ENCODE data around the gene MAPKBP1.

MAPKBP1 gene

DNA sequence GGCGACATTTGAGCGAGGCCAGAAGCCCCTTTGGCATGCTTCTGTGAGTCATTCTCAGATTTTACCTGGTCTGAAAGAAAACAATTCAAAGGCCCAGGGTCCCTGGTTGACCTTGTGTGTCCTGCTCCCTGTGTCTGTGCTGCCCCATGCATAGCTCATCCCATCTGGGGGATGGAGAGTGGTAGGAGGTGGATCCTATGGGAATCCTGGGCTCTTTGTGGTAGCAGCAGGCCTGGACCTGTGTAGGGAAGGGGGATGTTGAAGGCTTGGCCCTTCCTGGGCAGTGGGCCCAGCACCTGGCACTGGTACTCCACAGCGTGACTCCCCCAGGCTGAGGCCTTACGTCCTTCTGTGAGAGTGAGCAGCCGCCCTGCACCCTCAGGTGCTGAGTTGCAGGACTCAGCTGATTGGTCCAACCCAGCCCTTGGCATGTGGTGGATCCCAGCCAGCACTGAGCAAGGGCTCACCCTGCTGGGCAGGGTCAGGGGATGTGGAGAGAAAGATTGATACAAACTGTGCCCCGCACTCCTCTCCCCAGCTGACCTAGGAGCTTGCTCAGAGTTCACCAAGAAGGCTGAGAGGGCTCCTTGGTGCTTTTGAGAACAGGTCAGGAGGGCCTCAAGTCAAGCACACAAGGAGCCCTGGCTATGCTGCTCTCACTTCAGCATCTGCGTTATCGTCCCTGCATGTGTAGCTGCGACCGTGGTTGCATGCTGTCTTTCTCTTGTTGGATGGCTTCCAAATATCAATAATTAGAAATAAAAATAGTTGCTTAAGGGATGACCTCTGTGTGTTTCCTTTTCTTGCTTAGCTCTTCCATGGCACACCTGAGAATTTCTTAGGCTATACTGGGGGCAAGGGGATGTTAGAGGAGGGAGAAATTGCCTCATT, 32.3 kb downstream of the MAPKBP1 start:
- no peak for DNase-seq

DNA sequence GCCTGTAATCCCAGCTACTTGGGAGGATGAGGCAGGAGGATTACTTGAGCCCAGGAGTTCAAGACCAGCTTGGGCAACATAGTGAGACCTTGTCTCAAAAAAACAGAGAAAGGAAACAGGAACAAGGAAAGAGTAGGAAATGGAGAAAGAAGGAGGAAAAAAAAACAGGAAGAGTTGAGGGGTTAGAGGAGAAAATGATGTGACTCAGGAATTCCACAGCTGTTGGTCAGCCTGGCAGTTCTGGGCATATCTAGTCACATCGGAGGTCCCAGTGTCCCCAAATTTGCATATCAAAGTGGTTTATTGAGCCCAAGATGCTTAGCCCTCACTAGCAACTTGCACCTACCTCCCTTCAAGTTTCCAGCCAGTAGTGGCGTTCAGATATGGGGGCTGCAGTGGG, 34.8 kb downstream of the MAPKBP1 start:
- DNase-seq: no peak

DNA sequence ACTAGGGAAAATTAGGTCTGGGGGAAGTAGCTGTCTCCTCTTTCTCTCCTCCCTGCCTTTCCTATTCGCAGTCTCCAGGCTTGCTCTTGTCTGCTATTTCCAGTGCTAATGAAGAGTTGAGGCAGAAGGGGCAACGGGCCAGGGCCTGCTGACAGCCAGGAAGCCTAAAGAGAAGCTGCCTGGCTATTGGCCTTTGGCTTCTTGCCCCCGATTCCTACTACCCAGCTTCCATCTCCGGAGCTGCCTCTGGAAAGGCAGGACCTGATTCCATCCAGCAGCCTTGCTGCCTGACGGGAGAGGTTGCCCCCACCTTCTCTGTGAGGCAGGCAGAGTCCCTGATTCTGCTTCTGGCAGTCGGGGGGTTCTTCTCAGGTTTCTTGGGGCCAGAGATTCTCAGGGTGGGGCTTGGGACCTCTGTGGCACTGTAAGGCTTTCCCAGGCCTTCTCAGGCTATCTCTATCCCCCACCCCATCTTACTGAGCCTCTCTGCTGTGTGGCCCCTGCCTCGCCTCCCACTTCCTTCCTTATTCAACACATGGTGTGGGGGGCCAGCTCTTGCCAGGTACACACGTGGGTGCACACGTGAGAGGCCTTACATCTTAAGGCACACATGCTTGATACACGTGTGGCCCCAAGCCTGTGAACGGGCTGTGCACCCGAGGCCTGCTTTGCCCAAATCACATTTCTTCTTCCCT, 35.4 kb downstream of the MAPKBP1 start:
- no peak for DNase-seq

DNA sequence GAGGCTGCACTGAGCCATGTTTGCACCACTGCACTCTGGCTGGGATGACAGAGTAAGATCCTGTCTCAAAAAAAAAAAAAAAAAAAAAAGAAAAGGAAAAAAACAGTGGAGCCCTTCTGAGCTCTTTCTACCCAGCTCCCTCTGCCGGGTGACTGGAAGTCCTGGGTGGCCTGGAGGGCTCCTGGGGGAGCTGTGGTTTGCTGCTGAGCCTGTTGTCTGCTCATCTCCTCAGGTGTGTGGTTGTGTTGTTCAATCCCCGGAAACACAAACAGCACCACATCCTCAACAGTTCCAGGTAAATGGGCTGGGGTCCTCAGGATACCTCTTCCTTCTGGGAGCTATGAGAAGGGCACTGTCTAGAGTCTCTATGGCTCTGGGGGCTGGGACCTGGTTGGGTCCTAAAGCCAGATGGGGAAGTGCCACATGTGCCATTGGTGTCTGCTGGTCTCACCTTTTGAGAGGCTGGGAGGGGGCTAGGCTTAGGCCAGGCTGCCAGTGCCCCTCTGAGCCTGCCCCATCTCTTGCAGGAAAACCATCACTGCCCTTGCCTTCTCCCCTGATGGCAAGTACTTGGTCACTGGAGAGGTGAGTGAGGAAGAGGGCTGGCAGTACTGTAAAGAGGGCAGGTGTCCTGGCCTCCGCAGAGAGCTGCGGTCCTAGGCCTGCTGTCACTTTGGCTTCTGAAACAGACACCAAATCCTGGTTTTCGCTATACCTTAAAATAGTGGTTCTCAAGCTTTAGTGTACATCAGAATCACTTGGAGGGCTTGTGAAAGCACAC, 36.6 kb downstream of the MAPKBP1 start:
- no peak for DNase-seq

DNA sequence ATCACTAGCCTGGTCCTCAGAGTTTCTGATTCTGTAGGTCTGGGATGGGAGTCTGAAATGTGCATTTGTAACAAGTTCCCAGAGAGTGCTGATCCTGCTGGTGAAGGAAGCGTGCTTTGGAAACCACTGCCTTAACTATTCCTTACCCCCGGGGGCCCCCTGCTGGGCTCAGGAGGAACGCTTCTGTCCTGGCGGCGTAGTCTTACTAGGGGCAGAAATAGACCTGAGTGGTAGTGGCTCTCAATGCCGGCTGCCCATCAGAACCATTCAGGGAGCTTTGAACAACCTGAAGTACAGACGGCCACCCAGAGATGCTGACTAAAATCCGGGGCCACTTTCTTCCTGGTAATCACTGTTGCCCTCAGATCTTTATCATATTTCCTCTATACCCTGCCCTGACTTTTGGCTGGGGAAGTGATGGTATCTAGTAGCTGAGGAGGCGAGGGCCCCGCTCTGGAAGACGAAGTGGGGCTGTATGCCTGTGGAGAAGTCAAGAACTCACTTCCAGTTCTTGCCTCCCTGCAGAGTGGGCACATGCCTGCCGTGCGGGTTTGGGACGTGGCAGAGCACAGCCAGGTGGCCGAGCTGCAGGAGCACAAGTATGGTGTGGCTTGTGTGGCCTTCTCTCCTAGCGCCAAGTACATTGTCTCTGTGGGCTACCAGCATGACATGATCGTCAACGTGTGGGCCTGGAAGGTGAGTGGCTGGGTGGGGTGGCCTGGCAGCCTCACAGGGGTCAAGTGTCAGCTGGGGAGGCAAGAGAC, 37.3 kb downstream of the MAPKBP1 start:
- no peak for DNase-seq

DNA sequence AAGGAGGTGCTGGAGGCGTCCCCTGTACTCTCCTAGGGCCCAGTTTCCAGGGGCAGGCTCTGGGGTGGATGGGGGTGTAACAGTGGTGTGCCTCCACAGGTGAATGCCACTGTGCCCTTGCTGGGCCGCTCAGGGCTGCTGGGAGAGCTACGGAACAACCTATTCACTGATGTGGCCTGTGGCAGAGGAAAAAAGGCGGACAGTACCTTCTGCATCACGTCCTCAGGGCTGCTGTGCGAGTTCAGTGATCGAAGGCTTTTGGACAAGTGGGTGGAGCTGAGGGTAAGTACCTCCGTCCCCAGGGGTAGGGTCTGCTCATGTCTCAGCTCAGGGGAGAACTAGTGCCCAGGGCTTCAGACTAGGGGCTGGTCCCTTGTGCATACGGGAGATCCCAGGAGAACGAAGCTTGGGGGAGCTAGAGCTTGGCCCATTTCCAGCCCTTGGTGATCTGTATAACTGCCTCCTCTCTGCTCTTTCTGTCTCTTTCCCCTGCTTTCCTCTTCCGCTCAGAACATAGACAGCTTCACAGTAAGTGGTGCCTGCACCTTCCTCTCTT, 38.6 kb downstream of the MAPKBP1 start:
- DNase-seq: no peak

DNA sequence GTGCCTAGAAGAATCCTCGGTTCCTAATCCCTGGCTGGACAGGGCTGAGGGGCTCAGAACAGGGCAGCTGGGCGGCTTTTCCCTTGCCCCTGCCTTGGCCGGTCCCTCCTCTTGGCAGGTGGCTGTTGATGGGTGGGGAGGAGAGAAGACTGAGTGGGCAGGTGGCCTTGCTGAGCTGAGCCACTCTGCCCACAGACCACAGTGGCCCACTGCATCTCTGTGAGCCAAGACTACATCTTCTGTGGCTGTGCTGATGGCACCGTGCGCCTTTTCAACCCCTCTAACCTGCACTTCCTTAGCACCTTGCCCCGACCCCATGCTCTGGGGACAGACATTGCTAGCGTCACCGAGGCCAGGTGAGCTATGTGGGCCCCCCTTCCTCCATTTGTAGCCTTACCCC, 39.1 kb downstream of the MAPKBP1 start:
- DNase-seq: no peak

DNA sequence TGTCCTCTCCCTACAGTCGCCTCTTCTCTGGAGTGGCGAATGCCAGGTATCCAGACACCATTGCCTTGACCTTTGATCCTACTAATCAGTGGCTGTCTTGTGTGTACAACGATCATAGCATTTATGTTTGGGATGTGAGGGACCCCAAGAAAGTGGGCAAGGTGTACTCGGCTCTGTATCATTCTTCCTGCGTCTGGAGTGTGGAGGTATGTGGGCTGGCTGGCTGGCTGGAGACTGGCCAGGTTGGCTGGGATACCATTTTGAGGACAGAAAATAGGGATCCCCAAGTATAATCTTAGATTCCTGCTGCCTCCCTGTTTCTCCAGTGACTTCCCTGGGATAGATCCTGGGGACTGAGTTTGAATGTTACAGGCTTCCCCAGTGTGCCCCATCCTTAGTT, 40.2 kb downstream of the MAPKBP1 start:
- no peak for DNase-seq

DNA sequence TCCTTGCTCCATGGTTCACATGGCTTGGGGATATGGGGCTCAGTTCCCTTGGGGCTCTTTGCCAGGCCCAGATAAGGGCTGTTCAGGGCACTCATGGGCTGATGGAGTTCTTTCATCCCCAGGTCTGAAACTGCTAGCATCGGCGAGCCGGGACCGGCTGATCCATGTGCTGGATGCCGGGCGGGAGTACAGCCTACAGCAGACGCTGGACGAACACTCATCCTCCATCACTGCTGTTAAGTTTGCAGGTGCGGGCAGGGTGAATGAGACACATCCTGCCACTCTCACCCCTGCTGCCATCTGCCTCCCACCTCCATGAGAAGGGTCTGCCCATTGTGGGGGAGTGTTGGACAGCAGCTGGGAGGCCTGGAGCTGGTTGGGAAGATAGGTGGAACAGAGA, 42.5 kb downstream of the MAPKBP1 start:
- no peak for DNase-seq

DNA sequence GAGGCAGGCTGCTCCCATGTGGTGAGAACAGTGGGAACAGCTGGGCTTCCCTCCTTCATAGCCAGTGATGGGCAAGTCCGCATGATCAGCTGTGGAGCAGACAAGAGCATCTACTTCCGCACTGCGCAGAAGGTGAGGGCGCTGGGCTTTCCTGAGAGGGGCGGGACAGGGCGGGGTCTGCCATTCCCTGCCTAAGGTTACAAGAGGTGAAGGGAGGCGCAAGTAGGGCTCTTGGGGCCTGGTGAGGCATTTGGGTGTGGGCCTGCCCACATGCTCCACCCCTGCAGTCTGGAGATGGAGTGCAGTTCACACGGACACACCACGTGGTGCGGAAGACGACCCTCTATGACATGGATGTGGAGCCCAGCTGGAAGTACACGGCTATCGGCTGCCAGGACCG, 43.0 kb downstream of the MAPKBP1 start:
- DNase-seq: no peak

DNA sequence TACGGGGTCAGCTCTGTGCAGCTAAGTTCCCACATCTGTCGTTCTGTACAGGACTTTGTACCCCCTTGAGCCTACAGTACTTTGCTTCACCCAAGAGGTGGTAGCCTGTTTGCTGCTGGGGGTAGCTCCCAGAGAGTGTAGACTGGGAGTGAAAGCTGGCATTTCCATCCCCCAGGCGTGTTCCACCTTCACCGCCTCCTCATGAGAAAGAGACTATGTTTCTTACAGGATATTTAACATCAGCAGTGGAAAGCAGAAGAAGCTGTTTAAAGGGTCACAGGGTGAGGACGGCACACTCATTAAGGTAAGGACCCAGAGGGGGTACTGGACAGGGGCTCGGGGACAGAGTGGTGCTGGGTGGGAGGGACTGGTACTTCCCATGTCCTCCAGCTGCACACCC, 43.5 kb downstream of the MAPKBP1 start:
- DNase-seq: no peak

DNA sequence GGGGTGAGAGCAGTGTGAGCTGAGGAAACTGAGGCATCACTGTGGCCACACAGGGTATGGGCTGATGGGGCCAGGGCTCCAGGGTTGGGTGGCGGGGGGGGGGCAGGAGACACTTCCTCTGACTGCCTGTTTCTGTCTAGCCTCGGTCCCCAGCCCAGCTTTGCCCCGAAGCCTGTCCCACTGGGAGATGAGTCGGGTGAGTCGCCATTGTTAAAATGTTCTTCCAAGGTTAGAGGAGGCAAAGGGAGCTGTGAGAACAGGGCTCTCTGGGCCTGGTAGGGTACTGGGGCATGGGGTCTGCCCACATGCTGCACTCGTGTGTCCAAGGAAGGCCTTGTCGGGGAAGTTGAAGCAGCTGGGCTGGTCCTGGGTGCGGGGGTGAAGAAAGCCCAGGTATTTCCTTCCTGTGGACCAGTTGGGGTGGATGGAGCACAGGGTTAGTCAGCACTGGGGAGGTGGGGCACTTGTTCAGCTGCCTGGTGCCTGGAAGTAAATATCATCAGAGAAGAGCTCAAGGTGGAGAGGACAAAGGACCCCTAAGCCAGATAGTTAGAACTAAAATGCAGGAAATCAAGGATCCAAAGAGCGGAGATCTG, 45.3 kb downstream of the MAPKBP1 start:
- no peak for DNase-seq

DNA sequence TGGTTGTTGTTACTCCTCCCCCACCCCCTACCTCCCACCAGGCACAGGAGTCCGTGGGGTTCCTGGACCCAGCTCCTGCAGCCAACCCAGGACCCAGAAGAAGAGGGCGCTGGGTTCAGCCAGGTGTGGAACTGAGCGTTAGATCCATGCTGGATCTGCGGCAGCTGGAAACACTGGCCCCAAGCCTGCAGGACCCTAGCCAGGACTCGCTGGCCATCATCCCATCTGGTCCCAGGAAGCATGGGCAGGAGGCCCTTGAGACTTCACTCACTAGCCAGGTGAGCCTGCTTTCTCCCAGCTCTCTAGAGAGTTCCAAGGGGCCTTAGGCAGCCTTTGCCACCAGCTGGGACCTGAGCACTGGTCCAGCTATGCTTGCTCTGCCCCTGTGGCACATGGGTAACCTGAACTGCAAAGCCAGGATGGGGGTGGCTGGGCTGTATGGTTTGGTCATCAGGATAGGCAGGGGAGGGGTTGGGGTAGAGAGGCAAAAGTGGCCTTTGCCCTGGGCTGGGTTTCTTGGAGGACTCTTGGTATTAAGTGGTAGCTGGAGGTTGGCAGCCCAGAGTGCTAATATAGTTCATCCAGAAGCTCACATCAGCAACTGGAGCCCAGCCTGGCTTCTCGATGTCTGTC, 46.6 kb downstream of the MAPKBP1 start:
- DNase-seq: no peak

DNA sequence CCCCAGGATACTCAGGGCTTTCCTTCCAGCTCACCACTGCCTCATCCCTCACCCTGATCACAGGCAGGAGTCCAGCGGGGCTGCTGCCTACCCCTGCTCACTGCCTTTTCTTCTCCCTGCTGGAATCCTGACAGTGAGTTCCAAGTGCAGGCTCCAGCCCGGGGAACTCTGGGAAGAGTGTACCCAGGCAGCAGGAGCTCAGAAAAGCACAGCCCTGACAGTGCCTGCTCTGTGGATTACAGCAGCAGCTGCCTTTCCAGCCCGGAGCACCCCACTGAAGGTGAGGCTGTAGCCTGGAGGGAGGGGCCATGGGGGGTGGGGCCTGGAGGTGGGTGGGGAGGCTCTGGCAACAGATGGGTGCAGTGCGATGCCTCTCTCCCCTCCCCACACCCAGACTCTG, 47.5 kb downstream of the MAPKBP1 start:
- DNase-seq: no peak

DNA sequence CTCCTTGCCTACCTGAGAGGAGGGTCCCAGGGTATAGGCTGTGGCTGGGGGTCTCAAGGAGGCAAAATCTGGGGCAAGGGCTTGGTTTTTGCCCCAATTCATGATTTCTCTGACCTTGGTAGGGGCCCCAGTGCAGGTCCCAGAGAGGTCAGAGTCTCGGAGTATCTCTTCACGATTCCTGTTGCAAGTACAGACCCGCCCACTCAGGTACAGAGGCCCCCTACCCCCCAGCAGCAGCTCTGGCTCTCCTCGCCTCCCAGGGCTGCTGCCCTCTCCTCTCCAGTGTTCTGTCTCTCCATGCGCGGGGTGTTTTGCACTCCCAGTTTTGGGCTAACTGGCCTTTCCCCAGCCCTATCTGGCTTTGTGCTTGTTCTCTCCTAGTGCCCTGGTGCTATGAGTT, 48.2 kb downstream of the MAPKBP1 start:
- DNase-seq: no peak

DNA sequence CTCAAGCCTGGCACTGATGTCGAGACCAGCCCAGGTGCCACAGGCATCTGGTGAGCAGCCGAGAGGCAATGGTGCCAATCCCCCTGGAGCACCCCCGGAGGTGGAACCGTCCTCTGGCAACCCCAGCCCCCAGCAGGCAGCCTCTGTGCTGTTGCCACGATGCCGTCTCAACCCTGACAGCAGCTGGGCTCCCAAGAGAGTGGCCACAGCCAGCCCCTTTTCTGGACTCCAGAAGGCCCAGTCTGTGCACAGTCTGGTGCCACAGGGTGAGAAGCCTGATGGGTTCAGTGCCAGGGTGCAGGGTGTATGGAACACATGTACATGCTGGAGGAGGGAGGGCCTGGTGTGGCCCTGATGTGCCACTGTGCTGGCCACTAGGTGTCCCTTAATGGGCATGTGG, 48.7 kb downstream of the MAPKBP1 start:
- no peak for DNase-seq

DNA sequence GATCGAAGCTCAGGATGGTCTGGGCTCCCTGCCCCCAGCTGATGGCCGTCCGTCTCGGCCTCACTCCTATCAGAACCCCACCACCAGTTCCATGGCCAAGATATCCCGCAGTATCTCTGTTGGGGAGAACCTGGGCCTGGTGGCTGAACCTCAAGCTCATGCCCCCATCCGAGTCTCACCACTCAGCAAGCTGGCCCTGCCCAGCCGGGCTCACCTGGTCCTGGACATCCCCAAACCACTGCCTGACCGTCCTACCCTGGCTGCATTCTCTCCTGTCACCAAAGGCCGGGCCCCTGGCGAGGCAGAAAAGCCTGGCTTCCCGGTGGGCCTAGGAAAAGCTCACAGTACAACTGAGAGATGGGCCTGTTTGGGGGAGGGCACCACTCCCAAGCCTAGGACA, 49.2 kb downstream of the MAPKBP1 start:
- DNase-seq: no peak

DNA sequence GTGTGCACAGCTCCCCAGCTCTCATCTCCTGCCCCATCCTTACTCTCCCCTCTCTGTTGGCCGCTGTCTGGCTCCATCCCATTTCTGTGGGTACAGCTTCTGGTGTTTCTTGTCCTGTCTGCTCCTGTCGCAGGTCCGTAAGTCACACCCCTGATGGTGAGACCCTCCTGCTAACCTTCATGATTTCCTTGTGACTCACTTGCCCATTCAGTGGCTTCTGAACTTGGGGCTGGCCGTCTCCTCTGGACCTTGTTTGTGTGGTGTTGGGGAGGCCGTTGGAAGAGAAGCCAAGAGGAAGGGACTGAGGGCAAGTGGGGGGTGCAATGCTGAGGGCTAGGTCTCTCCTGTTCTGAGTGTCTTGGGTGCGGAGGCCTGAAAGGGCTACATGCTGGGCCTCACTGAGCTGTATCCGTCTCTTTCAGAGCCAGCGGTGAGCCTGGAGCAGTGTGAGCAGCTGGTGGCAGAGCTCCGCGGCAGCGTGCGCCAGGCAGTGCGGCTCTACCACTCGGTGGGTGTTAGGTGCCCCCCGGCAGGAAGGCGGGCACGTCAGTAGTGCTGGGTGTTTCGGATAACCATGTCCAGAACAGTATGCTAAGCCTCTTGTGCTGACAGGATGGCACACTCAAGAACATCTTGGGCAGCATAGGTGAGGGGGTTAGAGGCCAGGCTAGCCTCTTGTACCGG, 49.9 kb downstream of the MAPKBP1 start:
- no peak for DNase-seq

DNA sequence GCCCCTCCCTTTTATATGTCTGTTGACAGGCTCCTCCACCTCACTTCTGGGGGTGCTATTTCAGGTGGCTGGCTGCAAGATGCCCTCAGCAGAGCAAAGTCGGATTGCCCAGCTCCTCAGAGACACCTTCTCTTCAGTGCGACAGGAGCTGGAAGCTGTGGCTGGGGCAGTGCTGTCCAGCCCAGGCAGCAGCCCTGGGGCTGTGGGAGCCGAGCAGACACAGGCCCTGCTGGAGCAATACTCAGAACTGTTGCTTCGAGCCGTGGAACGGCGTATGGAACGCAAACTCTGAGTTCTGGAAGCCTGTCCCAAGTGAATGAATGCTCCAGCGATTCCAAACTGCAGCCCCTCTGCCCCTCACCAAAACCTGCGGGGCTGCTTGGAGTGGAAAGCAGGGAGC, 50.9 kb downstream of the MAPKBP1 start:
- no peak for DNase-seq

DNA sequence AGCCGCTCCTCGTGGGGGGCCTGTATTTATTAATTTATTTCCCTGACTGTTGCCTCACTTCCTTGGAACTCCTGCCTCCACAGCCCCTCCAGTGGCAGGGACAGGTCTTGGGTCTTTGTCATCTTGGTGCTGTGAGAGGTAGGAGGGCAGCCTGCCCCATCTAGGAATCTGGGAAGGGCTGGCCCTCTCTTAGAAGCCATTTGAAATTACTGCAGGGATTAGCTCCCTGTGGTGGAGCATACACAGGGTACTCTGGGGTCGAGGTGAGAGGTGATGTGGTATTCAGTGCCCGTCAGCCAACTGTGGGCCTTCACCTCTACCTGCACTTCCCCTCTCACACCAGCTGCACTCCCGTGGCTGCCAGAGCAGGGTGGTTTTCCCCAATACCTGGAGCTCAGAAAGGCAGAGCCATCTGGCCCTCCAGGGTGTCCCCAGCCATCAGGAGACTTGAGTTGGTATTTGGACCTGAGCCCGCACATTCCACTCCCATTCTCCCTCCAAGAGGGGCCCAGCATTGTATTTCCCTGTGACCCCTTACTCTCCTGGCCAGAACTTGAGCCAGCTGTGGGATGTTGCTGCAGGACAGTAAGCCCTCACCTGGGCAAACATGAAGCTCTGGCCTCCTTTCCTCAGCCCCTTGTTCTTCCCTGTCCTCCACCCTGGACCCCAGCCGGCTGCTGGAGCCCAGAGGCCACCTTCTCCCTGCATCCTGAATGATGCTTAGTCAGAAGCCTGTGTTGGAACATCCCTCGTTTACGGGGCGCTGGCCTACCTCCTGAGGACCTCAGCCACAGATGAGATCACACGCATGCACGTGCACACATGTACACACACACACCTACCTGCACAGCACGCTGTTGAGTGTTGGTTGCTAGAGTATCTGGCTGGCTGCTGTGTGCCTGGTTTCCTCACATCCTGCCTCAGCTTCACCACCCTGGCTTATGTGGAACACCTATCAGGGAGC, 51.6 kb downstream of the MAPKBP1 start:
- no peak for DNase-seq
